Vagina (tissue), 2 donors: Measurements from ENCODE around the gene CWC15.

ENCODE experiments used
- POLR2A ChIP-seq, 2 donors: fragments of 450-650 bp; IDR thresholded peaks; one replicate each; pipeline ENCODE4 v1.6.1; 2017; ENCODE audit warnings: antibody characterized with exemption in 2 of 2, mild to moderate bottlenecking in 2 of 2, moderate library complexity in 2 of 2
- POLR2AphosphoS5 ChIP-seq, 2 donors: sonication (generic); formaldehyde crosslinking; IDR thresholded peaks; one replicate each; pipeline ENCODE4 v1.9.0; 2017; ENCODE audit warnings: antibody characterized with exemption in 2 of 2, mild to moderate bottlenecking in 2 of 2, low read depth in 1 of 2; ENCODE audit not compliant: insufficient read depth in 1 of 2
- TF ChIP-seq, protein P1 (sequence below), 3 experiments: fragments of 450-650 bp in 2 of 3; fragments of 200-600 bp in 1 of 3; sonication (generic) in 1 of 3; IDR thresholded peaks; one replicate each; pipeline ENCODE4 v1.5.1; 2017 to 2019; ENCODE audit warnings: antibody characterized with exemption in 3 of 3, mild to moderate bottlenecking in 2 of 3, moderate library complexity in 2 of 3

DNA sequence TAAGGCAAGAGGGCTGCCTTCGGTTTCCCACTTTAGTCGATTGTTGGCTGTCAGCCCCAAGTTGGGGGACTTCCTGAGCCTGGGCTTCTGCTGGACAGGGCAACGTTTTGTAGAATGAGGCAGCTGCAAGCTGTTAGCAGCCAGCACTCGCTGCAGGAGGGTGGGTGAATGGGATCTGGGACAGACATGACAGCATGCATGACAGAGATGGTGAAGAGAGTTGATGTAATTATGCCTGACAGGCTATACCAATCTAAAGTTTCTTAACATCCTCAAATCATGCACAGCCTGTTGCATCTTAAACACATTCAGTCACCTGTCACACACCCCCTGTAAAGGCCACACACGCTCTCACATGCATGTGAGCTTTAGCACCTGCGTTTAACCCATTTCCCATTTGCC is 49.2 kb downstream of the CWC15 start:
- TF ChIP-seq, protein P1, sequence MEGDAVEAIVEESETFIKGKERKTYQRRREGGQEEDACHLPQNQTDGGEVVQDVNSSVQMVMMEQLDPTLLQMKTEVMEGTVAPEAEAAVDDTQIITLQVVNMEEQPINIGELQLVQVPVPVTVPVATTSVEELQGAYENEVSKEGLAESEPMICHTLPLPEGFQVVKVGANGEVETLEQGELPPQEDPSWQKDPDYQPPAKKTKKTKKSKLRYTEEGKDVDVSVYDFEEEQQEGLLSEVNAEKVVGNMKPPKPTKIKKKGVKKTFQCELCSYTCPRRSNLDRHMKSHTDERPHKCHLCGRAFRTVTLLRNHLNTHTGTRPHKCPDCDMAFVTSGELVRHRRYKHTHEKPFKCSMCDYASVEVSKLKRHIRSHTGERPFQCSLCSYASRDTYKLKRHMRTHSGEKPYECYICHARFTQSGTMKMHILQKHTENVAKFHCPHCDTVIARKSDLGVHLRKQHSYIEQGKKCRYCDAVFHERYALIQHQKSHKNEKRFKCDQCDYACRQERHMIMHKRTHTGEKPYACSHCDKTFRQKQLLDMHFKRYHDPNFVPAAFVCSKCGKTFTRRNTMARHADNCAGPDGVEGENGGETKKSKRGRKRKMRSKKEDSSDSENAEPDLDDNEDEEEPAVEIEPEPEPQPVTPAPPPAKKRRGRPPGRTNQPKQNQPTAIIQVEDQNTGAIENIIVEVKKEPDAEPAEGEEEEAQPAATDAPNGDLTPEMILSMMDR (IDR thresholded peaks at IDR 0.05): no peak
- TF ChIP-seq POLR2A (IDR thresholded peaks at IDR 0.05) (no peak), POLR2AphosphoS5 (IDR thresholded peaks at IDR 0.05; ENCODE audit: insufficient read depth in 1 of 2, low read depth in 1 of 2) (no peak)
